GM18873 (cell line): ENCODE results near the gene DEFB123.

ENCODE experiments used
- ATAC-seq: cut with Tn5 transposase; IDR thresholded peaks from one replicate; pipeline ENCODE4 v1.9.1; 2021; ENCODE audit warnings: mild to moderate bottlenecking, moderate library complexity, moderate number of reproducible peaks; ENCODE audit not compliant: unreplicated experiment, low FRiP score

The DEFB123 gene

GRCh38 chr20:31473331-31474096 lies 33.1 kb downstream of the DEFB123 start:
- ATAC-seq = no peak

GRCh38 chr20:31474097-31474436 lies 33.6 kb downstream of the DEFB123 start:
- ATAC-seq = peak; percentile 44

- ATAC-seq = no peak
These were observed 34.5 kb downstream of the DEFB123 start, which contains the start of the genes DEFB124 and REM1 for GRCh38 chr20:31474758-31475427. DEFB124 (minus strand) TSS chr20:31475127; CDS start chr20:31473013, 2,114 bp downstream. REM1 (plus strand) TSS chr20:31475288; CDS start chr20:31476446, 1,158 bp downstream.

- ATAC-seq = no peak
These were observed 35.3 kb downstream of the DEFB123 start for GRCh38 chr20:31475472-31476293.

- no peak for ATAC-seq
These were observed 35.8 kb downstream of the DEFB123 start for GRCh38 chr20:31476294-31476585.

- no peak for ATAC-seq
These were observed 36.3 kb downstream of the DEFB123 start for GRCh38 chr20:31476643-31477215.

- no peak for ATAC-seq
These were observed 43.6 kb downstream of the DEFB123 start for GRCh38 chr20:31484001-31484400.

GRCh38 chr20:31485450-31486339 lies 45.3 kb downstream of the DEFB123 start:
- no peak for ATAC-seq

GRCh38 chr20:31488115-31488514 lies 47.7 kb downstream of the DEFB123 start:
- no peak for ATAC-seq

- no peak for ATAC-seq
These were observed 48.7 kb downstream of the DEFB123 start for GRCh38 chr20:31489152-31489551.

- no peak for ATAC-seq
These were observed 50.3 kb downstream of the DEFB123 start for GRCh38 chr20:31490752-31491151.

- ATAC-seq = no peak
These were observed 53.7 kb downstream of the DEFB123 start for GRCh38 chr20:31494131-31494530.

GRCh38 chr20:31496761-31497295 lies 56.4 kb downstream of the DEFB123 start:
- no peak for ATAC-seq

GRCh38 chr20:31497838-31498540 lies 57.6 kb downstream of the DEFB123 start:
- no peak for ATAC-seq
